ENCODE results near the gene AK1. TPM values are rescaled to one million over a fixed set of nuclear protein-coding genes. Genes with fewer than 3 reads are reported as not detected.

The AK1 gene
- total RNA-seq, 1 experiment from 2014 or later = 35.8 TPM

DNA sequence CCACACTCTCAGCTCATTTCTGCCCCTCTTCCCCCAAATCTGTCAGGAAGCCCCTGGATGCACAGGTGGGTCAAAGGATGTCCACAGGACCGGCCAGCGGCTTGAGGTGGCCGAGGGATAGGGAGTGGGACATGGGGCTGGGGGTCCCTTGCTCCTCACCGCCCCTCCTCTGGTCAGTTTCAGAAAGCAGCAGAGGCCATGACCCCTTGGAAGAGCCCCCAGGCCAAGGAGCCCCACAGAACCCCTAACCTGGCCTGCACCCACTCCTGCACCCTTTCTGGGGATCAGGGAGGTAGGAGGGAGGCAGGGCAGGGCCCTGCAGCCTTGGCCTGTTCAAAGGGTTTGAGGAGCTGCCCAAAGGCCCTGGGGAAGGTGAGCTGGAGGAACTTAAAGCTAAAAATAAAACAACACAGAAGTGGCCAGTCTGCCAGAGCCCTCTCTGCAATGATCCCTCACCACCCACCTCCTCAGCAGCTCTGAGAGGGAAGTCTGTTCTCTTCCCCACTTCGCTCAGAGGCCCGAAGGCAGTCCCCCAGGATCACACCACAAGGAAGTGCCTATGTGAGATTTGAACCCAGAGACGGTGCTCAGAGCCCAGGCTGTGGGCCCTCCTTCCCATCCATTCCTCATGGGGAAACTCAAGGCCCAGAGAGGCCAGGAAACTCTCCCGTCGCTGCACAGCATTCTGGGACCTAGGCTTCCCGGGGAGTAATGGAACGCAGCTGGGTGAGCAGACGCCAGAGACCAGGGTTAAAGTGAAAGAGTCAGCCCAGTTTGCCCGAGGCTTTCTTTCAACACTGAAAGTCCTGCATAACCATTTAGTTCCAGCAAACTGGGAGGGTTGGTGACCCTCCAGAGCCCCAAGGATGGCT is 23.9 kb downstream of the AK1 start:
- no TSS peak for BruUV-seq (replicated peaks)
- TF ChIP-seq EZH2 (IDR thresholded peaks at IDR 0.05; ENCODE audit: borderline replicate concordance, low read depth, low read length, poor library complexity, severe bottlenecking) = no peak
- TF ChIP-seq, protein P1, sequence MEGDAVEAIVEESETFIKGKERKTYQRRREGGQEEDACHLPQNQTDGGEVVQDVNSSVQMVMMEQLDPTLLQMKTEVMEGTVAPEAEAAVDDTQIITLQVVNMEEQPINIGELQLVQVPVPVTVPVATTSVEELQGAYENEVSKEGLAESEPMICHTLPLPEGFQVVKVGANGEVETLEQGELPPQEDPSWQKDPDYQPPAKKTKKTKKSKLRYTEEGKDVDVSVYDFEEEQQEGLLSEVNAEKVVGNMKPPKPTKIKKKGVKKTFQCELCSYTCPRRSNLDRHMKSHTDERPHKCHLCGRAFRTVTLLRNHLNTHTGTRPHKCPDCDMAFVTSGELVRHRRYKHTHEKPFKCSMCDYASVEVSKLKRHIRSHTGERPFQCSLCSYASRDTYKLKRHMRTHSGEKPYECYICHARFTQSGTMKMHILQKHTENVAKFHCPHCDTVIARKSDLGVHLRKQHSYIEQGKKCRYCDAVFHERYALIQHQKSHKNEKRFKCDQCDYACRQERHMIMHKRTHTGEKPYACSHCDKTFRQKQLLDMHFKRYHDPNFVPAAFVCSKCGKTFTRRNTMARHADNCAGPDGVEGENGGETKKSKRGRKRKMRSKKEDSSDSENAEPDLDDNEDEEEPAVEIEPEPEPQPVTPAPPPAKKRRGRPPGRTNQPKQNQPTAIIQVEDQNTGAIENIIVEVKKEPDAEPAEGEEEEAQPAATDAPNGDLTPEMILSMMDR (conservative IDR thresholded peaks at IDR 0.05; ENCODE audit: low read depth, low read length) = no peak

DNA sequence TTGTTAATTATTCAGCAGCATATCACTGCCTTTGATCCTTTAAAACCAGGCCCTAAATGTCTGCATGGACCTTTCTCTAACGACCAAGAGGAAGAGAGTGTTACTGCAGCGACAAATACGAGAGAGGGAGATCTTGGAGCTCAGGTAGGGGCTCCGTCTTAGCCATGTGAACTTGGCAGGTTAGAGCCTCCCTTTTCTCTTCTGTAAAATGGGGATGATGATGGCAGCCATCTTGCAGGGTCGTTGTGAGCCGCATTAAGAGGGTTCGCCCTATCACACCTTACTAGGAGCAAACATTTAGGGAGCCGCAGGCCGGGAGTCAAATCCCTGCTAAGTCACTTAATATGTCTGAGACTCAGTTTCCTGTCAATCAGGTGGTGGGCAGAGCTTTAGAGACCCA is 24.6 kb downstream of the AK1 start:
- Histone ChIP-seq H3K27me3 (replicated peaks; ENCODE audit: insufficient read depth, low read depth, low read length, poor library complexity) (no peaks in the 10 kb centered on the region), H3K27ac (ENCODE audit: low read depth, low read length, poor library complexity, severe bottlenecking) (peak overlapping the region; percentile 79), H3K9me3 (ENCODE audit: low read depth, low read length, poor library complexity, severe bottlenecking) (peaks cover 7% of the 10 kb centered on the region), H3K4me3 (ENCODE audit: low read depth, low read length, poor library complexity, severe bottlenecking) (peak overlapping the region; percentile 77), H3K4me1 (ENCODE audit: insufficient read depth, low read length, poor library complexity, severe bottlenecking) (peaks cover 13% of the 10 kb centered on the region), H3K36me3 (ENCODE audit: insufficient read depth, low read length, poor library complexity, severe bottlenecking) (no peaks in the 10 kb centered on the region)
- TF ChIP-seq, protein P1 (conservative IDR thresholded peaks at IDR 0.05; ENCODE audit: low read depth, low read length) = no peak
- TF ChIP-seq EZH2 (IDR thresholded peaks at IDR 0.05; ENCODE audit: borderline replicate concordance, low read depth, low read length, poor library complexity, severe bottlenecking) = no peak
- no peak for DNase-seq (ENCODE audit: low spot score)
- POLR2A ChIA-PET (ENCODE audit: low non-redundant PET) = no interaction called here
- CTCF ChIA-PET = interaction anchor here (2.6 kb wide), 1 partner anchor 16 kb away, joined by 7 read pairs; no protein-coding TSS in a partner anchor
- intact Hi-C loops (cut with micrococcal nuclease; ENCODE audit: unreplicated experiment) = no loop called here
- BruUV-seq (replicated peaks) = no TSS peak

More for the DNA sequence above, 23.9 kb downstream of the AK1 start:
- H3K36me3 ChIP-seq (ENCODE audit: insufficient read depth, low read length, poor library complexity, severe bottlenecking) = no peaks in the 10 kb centered on the region
- ChIA-PET CTCF (interaction anchor here (2.6 kb wide), 1 partner anchor 16 kb away, joined by 7 read pairs; no protein-coding TSS in a partner anchor), POLR2A (ENCODE audit: low non-redundant PET) (no interaction called here)
- H3K4me1 ChIP-seq (ENCODE audit: insufficient read depth, low read length, poor library complexity, severe bottlenecking) = peaks cover 13% of the 10 kb centered on the region
- peaks cover 7% of the 10 kb centered on the region for H3K9me3 ChIP-seq (ENCODE audit: low read depth, low read length, poor library complexity, severe bottlenecking)
- peak; percentile 40 for DNase-seq (ENCODE audit: low spot score)
- intact Hi-C loops (cut with micrococcal nuclease; ENCODE audit: unreplicated experiment) = no loop called here
- no peaks in the 10 kb centered on the region for H3K27me3 ChIP-seq (replicated peaks; ENCODE audit: insufficient read depth, low read depth, low read length, poor library complexity)
- H3K27ac ChIP-seq (ENCODE audit: low read depth, low read length, poor library complexity, severe bottlenecking) = peak overlapping the region; percentile 79
- peak overlapping the region; percentile 77 for H3K4me3 ChIP-seq (ENCODE audit: low read depth, low read length, poor library complexity, severe bottlenecking)

GRCh38 chr9:127850286-127850830 is 27.1 kb downstream of the AK1 start:
- POLR2A ChIA-PET (ENCODE audit: low non-redundant PET) = interaction anchor here (0.7 kb wide), 1 partner anchor 389 kb away, joined by 4 read pairs; no protein-coding TSS in a partner anchor
- no peak for TF ChIP-seq EZH2 (IDR thresholded peaks at IDR 0.05; ENCODE audit: borderline replicate concordance, low read depth, low read length, poor library complexity, severe bottlenecking)
- TF ChIP-seq, protein P1 (conservative IDR thresholded peaks at IDR 0.05; ENCODE audit: low read depth, low read length) = no peak

More at GRCh38 chr9:127850286-127850830, 27.1 kb downstream of the AK1 start:
- CTCF ChIA-PET = no interaction called here
- Histone ChIP-seq H3K9me3 (ENCODE audit: low read depth, low read length, poor library complexity, severe bottlenecking) (peaks cover 7% of the 10 kb centered on the region), H3K4me3 (ENCODE audit: low read depth, low read length, poor library complexity, severe bottlenecking) (no peak overlapping the region), H3K4me1 (ENCODE audit: insufficient read depth, low read length, poor library complexity, severe bottlenecking) (peaks cover 13% of the 10 kb centered on the region), H3K27ac (ENCODE audit: low read depth, low read length, poor library complexity, severe bottlenecking) (no peak overlapping the region), H3K27me3 (replicated peaks; ENCODE audit: insufficient read depth, low read depth, low read length, poor library complexity) (no peaks in the 10 kb centered on the region), H3K36me3 (ENCODE audit: insufficient read depth, low read length, poor library complexity, severe bottlenecking) (no peaks in the 10 kb centered on the region)
- DNase-seq (ENCODE audit: low spot score) = no peak
- intact Hi-C loops (cut with micrococcal nuclease; ENCODE audit: unreplicated experiment) = no loop called here
- no TSS peak for BruUV-seq (replicated peaks)
